ENCODE results near the gene RALGAPA2.

DNA sequence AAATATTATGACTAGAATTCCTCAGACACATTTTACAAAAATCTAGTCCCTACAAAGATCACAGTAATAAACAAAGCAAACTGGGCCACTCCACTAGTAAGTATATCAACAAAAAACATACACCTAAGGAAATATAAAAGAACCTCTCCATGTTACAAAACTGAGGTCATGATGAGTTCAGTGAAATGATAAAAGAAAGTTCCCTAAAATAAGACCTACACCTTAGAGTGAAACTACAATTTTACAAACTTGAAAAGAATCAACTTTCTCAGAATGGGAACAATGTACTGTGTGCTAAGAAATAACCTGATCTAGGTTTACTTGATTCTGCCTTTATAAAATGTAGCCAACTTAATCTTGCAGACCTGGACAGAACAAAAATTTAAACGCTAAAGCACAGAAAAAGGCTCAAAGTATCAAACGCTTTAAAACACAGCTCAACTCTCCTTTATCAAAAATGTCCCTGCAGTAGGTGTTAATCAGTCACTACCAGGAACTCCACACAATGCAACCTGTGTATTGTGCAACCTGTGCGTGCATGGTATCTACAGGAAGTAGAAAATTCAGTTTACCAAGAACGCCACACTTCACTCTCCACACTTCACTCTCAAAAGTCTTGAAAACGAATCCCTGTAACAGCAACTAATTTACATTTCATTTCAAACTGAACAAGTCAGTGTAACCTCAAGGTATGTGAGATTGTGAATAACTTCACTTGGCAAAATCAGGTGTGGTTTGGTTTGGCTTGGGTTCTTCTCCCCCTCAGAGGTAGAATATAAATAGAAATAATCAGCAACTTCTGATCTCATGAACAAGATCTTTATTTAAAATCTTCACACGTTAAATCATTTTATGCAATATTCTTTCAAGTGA is 1.8 kb downstream of the RALGAPA2 start:
- TF ChIP-seq POLR2A (IDR thresholded peaks at IDR 0.05) = no peak
- TF ChIP-seq, protein P1, sequence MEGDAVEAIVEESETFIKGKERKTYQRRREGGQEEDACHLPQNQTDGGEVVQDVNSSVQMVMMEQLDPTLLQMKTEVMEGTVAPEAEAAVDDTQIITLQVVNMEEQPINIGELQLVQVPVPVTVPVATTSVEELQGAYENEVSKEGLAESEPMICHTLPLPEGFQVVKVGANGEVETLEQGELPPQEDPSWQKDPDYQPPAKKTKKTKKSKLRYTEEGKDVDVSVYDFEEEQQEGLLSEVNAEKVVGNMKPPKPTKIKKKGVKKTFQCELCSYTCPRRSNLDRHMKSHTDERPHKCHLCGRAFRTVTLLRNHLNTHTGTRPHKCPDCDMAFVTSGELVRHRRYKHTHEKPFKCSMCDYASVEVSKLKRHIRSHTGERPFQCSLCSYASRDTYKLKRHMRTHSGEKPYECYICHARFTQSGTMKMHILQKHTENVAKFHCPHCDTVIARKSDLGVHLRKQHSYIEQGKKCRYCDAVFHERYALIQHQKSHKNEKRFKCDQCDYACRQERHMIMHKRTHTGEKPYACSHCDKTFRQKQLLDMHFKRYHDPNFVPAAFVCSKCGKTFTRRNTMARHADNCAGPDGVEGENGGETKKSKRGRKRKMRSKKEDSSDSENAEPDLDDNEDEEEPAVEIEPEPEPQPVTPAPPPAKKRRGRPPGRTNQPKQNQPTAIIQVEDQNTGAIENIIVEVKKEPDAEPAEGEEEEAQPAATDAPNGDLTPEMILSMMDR (IDR thresholded peaks at IDR 0.05) = no peak
